Keratinocyte (primary cell): ENCODE data around the gene TMEM97. TPM values are rescaled to one million over a fixed set of nuclear protein-coding genes. Genes with fewer than 3 reads are reported as not detected.
"Not testable (repeated sequence)": the region's sequence is repeated elsewhere in the genome, so short reads cannot be mapped to it uniquely, and the experiment has no call there.

Source experiments
- DNase-seq: peaks from one replicate; pipeline ENCODE4 v3.0.0-alpha.2; 2011; ENCODE audit warnings: low read depth, missing footprints, low spot score
- FAIRE-seq: peaks from 2 replicates; lab custom pipeline; 2011; peaks lifted over from hg19 to GRCh38; lab: Jason Lieb, UNC
- H2AFZ ChIP-seq: 2 replicates; pipeline ENCODE4 v1.6.0; 2012; ENCODE audit warnings: low read length, control low read depth, inconsistent platforms; ENCODE audit not compliant: control insufficient read depth
- H3K27ac ChIP-seq: 2 replicates; pipeline ENCODE4 v1.5.1; 2011; ENCODE audit warnings: low read length; ENCODE audit not compliant: control insufficient read depth, insufficient read depth
- H3K27me3 ChIP-seq: 3 replicates; pipeline ENCODE4 v1.6.0; 2011; ENCODE audit warnings: low read length; ENCODE audit not compliant: control insufficient read depth, insufficient read depth; ENCODE audit errors: extremely low read depth
- H3K36me3 ChIP-seq, 2 experiments: 2 replicates in 1 of 2; 3 replicates in 1 of 2; pipeline ENCODE4 v1.5.1; 2011; ENCODE audit warnings: low read length in 2 of 2, mild to moderate bottlenecking in 1 of 2; ENCODE audit not compliant: control insufficient read depth in 2 of 2, insufficient read depth in 2 of 2; ENCODE audit errors: extremely low read depth in 1 of 2
- H3K4me1 ChIP-seq: 3 replicates; pipeline ENCODE4 v1.5.1; 2011; ENCODE audit warnings: low read length; ENCODE audit not compliant: control insufficient read depth, insufficient read depth; ENCODE audit errors: extremely low read depth
- H3K4me2 ChIP-seq: 3 replicates; pipeline ENCODE4 v1.6.0; 2011; ENCODE audit warnings: low read depth, low read length; ENCODE audit not compliant: control insufficient read depth, insufficient read depth; ENCODE audit errors: extremely low read depth
- H3K4me3 ChIP-seq, 3 experiments: fragments of 200-600 bp in 1 of 3; sonication (generic) in 1 of 3; 2 replicates in 2 of 3; 3 replicates in 1 of 3; pipeline ENCODE4 v1.5.1; 2011 to 2016; ENCODE audit warnings: low read length in 3 of 3, mild to moderate bottlenecking in 3 of 3, control low read depth in 2 of 3, inconsistent platforms in 1 of 3, low read depth in 1 of 3, mixed read lengths in 1 of 3, mixed run types in 1 of 3, moderate library complexity in 1 of 3; ENCODE audit not compliant: control insufficient read depth in 2 of 3, insufficient read depth in 2 of 3; ENCODE audit errors: extremely low read depth in 1 of 3
- H3K79me2 ChIP-seq: 2 replicates; pipeline ENCODE4 v1.6.0; 2012; ENCODE audit warnings: low read length; ENCODE audit not compliant: control insufficient read depth, insufficient read depth
- H3K9ac ChIP-seq: 3 replicates; pipeline ENCODE4 v1.6.0; 2011; ENCODE audit warnings: low read length; ENCODE audit not compliant: control insufficient read depth, insufficient read depth; ENCODE audit errors: extremely low read depth
- H3K9me1 ChIP-seq: 3 replicates; pipeline ENCODE4 v1.6.0; 2011; ENCODE audit warnings: low read length; ENCODE audit not compliant: control insufficient read depth, insufficient read depth; ENCODE audit errors: extremely low read depth
- H3K9me3 ChIP-seq: 2 replicates; pipeline ENCODE4 v1.5.1; 2012; ENCODE audit warnings: low read depth, low read length; ENCODE audit not compliant: control insufficient read depth
- H4K20me1 ChIP-seq: 3 replicates; pipeline ENCODE4 v1.6.0; 2011; ENCODE audit warnings: low read length; ENCODE audit not compliant: control insufficient read depth, insufficient read depth; ENCODE audit errors: extremely low read depth
- EZH2 ChIP-seq: IDR thresholded peaks from one replicate; pipeline ENCODE4 v1.6.1; 2012; ENCODE audit warnings: inconsistent platforms, mild to moderate bottlenecking, low read length, moderate library complexity
- dilution Hi-C: fragments of 300-500 bp; cut with MboI; formaldehyde crosslinking; loops from one replicate; pipeline ENCODE4 v1.7.0; 2020; ENCODE audit warnings: low sequenced_read_pairs; ENCODE audit not compliant: extremely low pct_ligation_motif_present
- polyA plus RNA-seq, 5 experiments: library from polyadenylated mRNA; depleted of rRNA in 3 of 5; stranded (reverse) in 3 of 5; stranded (forward) in 1 of 5; unstranded in 1 of 5; fragments of >200 nt; gene quantifications; 1 replicate in 1 of 5; 2 replicates in 3 of 5; 3 replicates in 1 of 5; pipeline versions ENCODE4 v1.2.1 to v1.2.3, GENCODE V29; 2011 to 2012; ENCODE audit warnings: missing spikeins in 2 of 5, low read depth in 1 of 5, low replicate concordance in 1 of 5
- TF ChIP-seq, protein P1 (sequence below), 3 experiments: IDR thresholded peaks in 1 of 3; conservative IDR thresholded peaks in 1 of 3; optimal IDR thresholded peaks in 1 of 3; 2 replicates in 2 of 3; 3 replicates in 1 of 3; pipeline versions ENCODE3 to v1.5.1; 2011; ENCODE audit warnings: low read length in 3 of 3, mild to moderate bottlenecking in 3 of 3, moderate library complexity in 2 of 3, control low read depth in 1 of 3, inconsistent platforms in 1 of 3; ENCODE audit not compliant: insufficient read depth in 2 of 3; ENCODE audit errors: extremely low read depth in 1 of 3

TMEM97 gene
- polyA plus RNA-seq, 1 donor (not counting 4 experiments of a cell fraction or from before 2014, with no cell fraction given) = 29.9 TPM

DNA sequence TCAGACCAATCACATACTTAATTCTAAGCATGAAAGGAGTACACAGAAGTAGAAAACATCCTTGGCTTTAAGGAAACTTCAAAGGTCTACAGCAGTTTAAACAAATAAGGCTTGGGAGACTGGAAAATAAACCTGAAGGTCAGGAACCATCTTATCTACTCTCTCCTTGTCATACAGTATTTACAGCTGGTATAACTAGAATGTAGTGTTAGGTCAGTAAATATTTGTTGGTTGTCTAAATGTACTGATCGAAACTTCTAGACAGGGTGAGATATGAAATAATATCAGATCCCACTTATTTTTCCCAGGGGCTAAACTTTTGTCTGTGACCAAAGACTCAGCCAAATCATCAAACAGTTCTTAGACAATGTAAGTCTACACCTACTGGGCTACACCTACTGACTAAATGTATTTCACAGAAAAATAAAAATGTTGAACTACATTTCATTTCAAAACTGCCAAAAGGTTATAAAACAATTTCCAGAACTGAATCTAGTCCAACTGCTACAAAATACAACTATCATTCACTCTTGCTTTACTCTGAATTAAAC lies 27.1 kb upstream of the TMEM97 start:
- Histone ChIP-seq H3K27ac (no peak overlapping the region), H3K9me1 (no peaks in the 10 kb centered on the region), H3K79me2 (no peaks in the 10 kb centered on the region), H3K4me1 (no peaks in the 10 kb centered on the region), H2AFZ (no peak overlapping the region), H4K20me1 (no peaks in the 10 kb centered on the region), H3K9me3 (no peaks in the 10 kb centered on the region), H3K9ac (no peak overlapping the region), H3K4me3 (no peak overlapping the region), H3K4me2 (no peak overlapping the region), H3K36me3 (no peaks in the 10 kb centered on the region), H3K27me3 (no peaks in the 10 kb centered on the region)
- TF ChIP-seq, protein P1, sequence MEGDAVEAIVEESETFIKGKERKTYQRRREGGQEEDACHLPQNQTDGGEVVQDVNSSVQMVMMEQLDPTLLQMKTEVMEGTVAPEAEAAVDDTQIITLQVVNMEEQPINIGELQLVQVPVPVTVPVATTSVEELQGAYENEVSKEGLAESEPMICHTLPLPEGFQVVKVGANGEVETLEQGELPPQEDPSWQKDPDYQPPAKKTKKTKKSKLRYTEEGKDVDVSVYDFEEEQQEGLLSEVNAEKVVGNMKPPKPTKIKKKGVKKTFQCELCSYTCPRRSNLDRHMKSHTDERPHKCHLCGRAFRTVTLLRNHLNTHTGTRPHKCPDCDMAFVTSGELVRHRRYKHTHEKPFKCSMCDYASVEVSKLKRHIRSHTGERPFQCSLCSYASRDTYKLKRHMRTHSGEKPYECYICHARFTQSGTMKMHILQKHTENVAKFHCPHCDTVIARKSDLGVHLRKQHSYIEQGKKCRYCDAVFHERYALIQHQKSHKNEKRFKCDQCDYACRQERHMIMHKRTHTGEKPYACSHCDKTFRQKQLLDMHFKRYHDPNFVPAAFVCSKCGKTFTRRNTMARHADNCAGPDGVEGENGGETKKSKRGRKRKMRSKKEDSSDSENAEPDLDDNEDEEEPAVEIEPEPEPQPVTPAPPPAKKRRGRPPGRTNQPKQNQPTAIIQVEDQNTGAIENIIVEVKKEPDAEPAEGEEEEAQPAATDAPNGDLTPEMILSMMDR (optimal IDR thresholded peaks at IDR 0.05 in 1 of 3, IDR thresholded peaks at IDR 0.05 in 1 of 3, conservative IDR thresholded peaks at IDR 0.05 in 1 of 3; ENCODE audit: extremely low read depth in 1 of 3, insufficient read depth in 2 of 3, low read length in 3 of 3) = no peak
- no peak for TF ChIP-seq EZH2
- dilution Hi-C loops = no loop called here
- FAIRE-seq = no peak
- no peak for DNase-seq

DNA sequence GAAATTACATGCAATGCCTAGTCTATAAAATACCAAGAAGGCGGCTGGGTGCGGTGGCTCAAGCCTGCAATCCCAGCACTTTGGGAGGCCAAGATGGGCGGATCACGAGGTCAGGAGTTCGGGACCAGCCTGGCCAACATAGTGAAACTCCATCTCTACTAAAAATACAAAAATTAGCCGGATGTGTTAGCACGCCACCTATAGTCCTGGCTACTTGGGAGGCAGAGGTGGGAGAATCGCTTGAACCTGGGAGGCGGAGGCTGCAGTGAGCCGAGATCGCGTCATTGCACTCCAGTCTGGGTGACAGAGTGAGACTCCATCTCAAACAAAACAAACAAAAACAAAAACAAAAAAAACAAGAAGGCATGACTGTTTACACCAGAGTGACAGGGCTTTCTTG lies 26.1 kb upstream of the TMEM97 start:
- H4K20me1 ChIP-seq, H3K27me3 ChIP-seq, dilution Hi-C loops, H3K9me1 ChIP-seq, H3K4me1 ChIP-seq, H3K79me2 ChIP-seq, H3K9ac ChIP-seq, H3K9me3 ChIP-seq, H2AFZ ChIP-seq, H3K4me2 ChIP-seq, H3K27ac ChIP-seq, FAIRE-seq, DNase-seq, H3K36me3 ChIP-seq, H3K4me3 ChIP-seq: not testable (repeated sequence)

DNA sequence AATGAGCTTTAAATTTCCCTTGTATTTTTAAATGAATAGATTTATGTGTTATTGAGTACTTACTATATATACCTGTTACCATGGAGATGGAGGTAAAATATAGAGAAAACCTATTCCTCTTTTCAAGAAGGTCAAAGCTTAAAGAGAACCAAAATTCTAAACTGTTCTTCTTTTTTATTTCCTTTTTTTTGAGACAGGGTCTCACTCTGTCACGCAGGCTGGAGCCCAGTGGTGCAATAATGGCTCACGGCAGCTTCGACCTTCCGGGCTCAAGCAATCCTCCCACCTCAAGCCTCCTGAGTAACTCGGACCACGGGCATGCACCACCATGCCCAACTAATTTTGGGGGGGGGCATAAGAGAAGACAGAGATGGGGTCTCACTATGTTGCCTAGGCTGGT lies 25.0 kb upstream of the TMEM97 start:
- Histone ChIP-seq H3K27me3 (no peaks in the 10 kb centered on the region), H3K9me1 (no peaks in the 10 kb centered on the region), H3K9ac (no peak overlapping the region), H4K20me1 (no peaks in the 10 kb centered on the region), H3K27ac (no peak overlapping the region), H3K36me3 (no peaks in the 10 kb centered on the region), H3K4me3 (no peak overlapping the region), H3K4me1 (no peaks in the 10 kb centered on the region), H3K4me2 (no peak overlapping the region), H3K79me2 (no peaks in the 10 kb centered on the region), H3K9me3 (no peaks in the 10 kb centered on the region), H2AFZ (no peak overlapping the region)
- no peak for FAIRE-seq
- dilution Hi-C loops = no loop called here
- DNase-seq = no peak
- TF ChIP-seq, protein P1 (optimal IDR thresholded peaks at IDR 0.05 in 1 of 3, IDR thresholded peaks at IDR 0.05 in 1 of 3, conservative IDR thresholded peaks at IDR 0.05 in 1 of 3; ENCODE audit: extremely low read depth in 1 of 3, insufficient read depth in 2 of 3, low read length in 3 of 3) = no peak
- no peak for TF ChIP-seq EZH2
